Right atrium auricular region (tissue), 2 donors: ENCODE data around the gene CLDN22. TPM values are rescaled to one million over a fixed set of nuclear protein-coding genes. Genes with fewer than 3 reads are reported as not detected.

ENCODE experiments used
- DNase-seq: peaks from one replicate; pipeline ENCODE4 v3.0.0-alpha.2; 2019; ENCODE audit warnings: low spot score
- H3K27ac ChIP-seq, 2 donors: fragments of 200-600 bp; sonication (generic); 1 replicate in 1 of 2; 2 replicates in 1 of 2; pipeline ENCODE4 v1.5.1; 2016 to 2019
- H3K27me3 ChIP-seq, 2 donors: fragments of 200-600 bp; sonication (generic); one replicate each; pipeline versions ENCODE4 v1.5.1 to v1.6.0; 2017 to 2019
- H3K36me3 ChIP-seq: fragments of 200-600 bp; sonication (generic); one replicate; pipeline ENCODE4 v1.5.1; 2016
- H3K4me1 ChIP-seq, 2 donors: fragments of 200-600 bp; sonication (generic); one replicate each; pipeline versions ENCODE4 v1.5.1 to v1.6.0; 2017 to 2019
- H3K4me3 ChIP-seq, 2 donors: fragments of 200-600 bp; sonication (generic); 1 replicate in 1 of 2; 2 replicates in 1 of 2; pipeline ENCODE4 v1.5.1; 2017 to 2019; ENCODE audit warnings: mild to moderate bottlenecking in 1 of 2, moderate library complexity in 1 of 2
- H3K9me3 ChIP-seq, 2 donors: fragments of 200-600 bp; sonication (generic); one replicate each; pipeline ENCODE4 v1.5.1; 2019
- total RNA-seq, 2 donors: library from RNA; depleted of rRNA; stranded (reverse); fragments of >200 nt; gene quantifications; one replicate each; pipeline ENCODE4 v1.1.0, GENCODE V29; 2016
- TF ChIP-seq, protein P1 (sequence below), 2 donors: fragments of 200-600 bp; sonication (generic); IDR thresholded peaks; one replicate each; pipeline ENCODE4 v1.5.1; 2019; ENCODE audit warnings: antibody characterized with exemption in 2 of 2

Gene CLDN22
- total RNA-seq, 2 donors from 2014 or later: not detected

DNA sequence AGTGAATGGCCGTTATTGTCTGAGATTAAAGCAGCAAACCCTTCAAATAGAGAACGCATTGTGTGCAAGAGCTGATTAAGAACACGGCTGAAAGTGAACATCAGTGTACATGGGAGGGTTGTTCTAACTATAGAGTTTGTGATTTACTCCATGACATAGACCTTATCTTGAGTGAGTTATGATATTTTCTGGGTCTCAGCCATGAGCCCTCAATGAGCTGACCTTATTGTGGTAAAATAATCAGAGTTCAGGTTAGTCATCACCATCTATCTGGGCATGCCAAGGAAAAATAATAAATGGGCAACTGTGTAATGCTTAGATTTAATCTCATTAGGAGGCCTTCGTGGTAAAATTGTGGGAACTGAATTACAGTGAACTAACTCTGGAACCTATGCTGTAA lies 35.3 kb upstream of the CLDN22 start:
- no peaks in the 10 kb centered on the region for H3K27me3 ChIP-seq
- no peak overlapping the region for H3K4me3 ChIP-seq
- no peaks in the 10 kb centered on the region for H3K9me3 ChIP-seq
- TF ChIP-seq, protein P1, sequence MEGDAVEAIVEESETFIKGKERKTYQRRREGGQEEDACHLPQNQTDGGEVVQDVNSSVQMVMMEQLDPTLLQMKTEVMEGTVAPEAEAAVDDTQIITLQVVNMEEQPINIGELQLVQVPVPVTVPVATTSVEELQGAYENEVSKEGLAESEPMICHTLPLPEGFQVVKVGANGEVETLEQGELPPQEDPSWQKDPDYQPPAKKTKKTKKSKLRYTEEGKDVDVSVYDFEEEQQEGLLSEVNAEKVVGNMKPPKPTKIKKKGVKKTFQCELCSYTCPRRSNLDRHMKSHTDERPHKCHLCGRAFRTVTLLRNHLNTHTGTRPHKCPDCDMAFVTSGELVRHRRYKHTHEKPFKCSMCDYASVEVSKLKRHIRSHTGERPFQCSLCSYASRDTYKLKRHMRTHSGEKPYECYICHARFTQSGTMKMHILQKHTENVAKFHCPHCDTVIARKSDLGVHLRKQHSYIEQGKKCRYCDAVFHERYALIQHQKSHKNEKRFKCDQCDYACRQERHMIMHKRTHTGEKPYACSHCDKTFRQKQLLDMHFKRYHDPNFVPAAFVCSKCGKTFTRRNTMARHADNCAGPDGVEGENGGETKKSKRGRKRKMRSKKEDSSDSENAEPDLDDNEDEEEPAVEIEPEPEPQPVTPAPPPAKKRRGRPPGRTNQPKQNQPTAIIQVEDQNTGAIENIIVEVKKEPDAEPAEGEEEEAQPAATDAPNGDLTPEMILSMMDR (IDR thresholded peaks at IDR 0.05): no peak
- DNase-seq: no peak
- H3K36me3 ChIP-seq: no peaks in the 10 kb centered on the region
- no peak overlapping the region for H3K27ac ChIP-seq
- no peaks in the 10 kb centered on the region for H3K4me1 ChIP-seq

DNA sequence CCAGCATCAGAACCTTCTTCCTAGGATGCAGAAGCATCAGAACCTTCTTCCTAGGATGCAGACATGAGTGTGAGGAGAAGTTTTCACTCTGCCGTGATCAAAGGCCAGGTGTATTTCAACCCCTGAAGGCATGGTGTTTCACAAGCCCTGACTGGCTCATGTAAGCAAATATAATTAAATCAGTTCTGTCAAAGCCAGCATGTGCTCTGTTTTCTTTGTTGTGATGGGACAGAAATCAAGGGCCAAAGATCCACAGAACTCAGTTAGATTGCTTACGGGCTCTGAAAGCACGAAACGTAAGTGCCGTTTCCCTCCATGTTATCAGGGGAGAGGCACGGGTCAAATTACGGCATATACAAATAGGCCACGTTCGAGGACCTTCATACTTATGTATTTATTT lies 34.1 kb upstream of the CLDN22 start:
- H3K27me3 ChIP-seq: no peaks in the 10 kb centered on the region
- no peak overlapping the region for H3K27ac ChIP-seq
- H3K36me3 ChIP-seq: no peaks in the 10 kb centered on the region
- no peaks in the 10 kb centered on the region for H3K9me3 ChIP-seq
- no peaks in the 10 kb centered on the region for H3K4me1 ChIP-seq
- TF ChIP-seq, protein P1 (IDR thresholded peaks at IDR 0.05): no peak
- no peak for DNase-seq
- no peak overlapping the region for H3K4me3 ChIP-seq

DNA sequence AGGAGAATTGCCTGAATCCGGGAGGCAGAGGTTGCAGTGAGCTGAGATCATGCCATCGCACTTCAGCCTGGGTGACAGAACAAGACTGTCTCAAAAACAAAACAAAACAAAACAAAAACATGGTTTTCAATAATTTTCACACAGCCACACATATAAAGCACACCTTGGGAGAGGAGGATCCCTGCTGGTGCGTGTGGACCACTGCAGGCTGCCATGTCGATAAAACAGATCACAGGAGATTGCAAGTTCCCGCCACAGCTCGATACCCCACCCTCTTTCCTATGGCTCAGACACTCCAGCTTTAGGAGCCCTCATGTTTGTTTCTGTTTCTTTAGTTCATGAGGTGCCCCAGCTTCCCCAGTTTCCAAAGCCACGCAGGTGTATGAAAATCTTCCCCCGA lies 33.5 kb upstream of the CLDN22 start:
- Histone ChIP-seq H3K4me1 (no peaks in the 10 kb centered on the region), H3K9me3 (no peaks in the 10 kb centered on the region), H3K4me3 (no peak overlapping the region), H3K27me3 (no peaks in the 10 kb centered on the region), H3K36me3 (no peaks in the 10 kb centered on the region), H3K27ac (no peak overlapping the region)
- TF ChIP-seq, protein P1 (IDR thresholded peaks at IDR 0.05): no peak
- no peak for DNase-seq

DNA sequence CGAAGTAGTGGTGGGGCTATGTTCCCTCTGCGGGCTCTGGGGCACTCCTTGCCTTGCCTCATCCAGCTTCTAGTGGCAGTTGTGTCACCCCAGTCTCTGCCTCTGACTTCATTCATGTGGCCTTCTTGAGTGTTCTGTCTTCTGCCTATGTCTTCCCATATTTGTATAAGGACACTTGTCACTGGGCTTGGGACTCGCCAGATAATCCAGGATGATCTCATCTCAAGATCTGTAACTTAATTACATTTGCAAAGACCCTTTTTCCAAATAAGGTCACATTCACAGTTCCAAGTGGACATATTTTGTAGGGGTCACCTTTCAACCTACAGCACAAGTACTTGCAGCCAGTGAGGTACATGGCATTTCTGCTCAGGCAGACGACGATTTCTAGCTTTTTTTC lies 32.5 kb upstream of the CLDN22 start:
- Histone ChIP-seq H3K4me3 (no peak overlapping the region), H3K36me3 (no peaks in the 10 kb centered on the region), H3K9me3 (no peaks in the 10 kb centered on the region), H3K27ac (no peak overlapping the region), H3K4me1 (no peaks in the 10 kb centered on the region), H3K27me3 (no peaks in the 10 kb centered on the region)
- TF ChIP-seq, protein P1 (IDR thresholded peaks at IDR 0.05): no peak
- DNase-seq: no peak

DNA sequence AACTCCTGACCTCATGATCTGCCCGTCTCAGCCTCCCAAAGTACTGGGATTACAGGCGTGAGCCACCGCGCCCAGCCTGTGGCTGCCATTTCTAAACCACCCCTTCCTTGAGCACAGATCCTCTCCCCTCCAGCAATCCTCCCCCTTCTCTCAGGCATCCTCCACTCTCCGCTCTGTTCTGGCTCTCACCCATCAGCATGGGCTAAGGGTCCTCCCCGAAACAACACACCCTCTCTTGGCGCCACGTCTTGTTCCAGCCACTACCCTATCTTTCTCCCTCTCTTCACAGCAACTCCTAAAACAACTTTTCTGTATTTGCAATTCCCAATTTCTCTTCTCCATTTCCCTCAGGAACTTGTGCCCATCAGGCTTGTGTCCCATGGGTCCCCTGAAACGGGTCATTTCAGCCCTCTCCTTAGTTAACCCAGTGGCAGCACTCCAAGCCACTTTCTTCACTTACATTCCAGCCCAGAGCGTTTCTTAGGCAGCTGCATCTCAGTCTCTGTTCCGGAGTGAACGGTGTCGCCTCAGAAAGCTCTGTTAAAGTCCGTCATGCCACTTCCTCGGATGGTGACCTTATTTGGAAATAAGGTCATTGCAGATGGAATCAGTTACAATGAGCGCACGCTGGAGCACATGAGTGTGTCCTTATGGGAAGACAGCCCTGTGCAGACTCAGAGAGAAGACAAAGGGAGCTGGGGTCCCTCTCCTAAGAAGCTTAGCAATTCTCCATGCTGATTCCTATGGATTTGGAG lies 30.4 kb upstream of the CLDN22 start:
- Histone ChIP-seq H3K27me3 (no peaks in the 10 kb centered on the region), H3K4me1 (no peaks in the 10 kb centered on the region), H3K9me3 (no peaks in the 10 kb centered on the region), H3K36me3 (no peaks in the 10 kb centered on the region), H3K4me3 (no peak overlapping the region), H3K27ac (no peak overlapping the region)
- TF ChIP-seq, protein P1 (IDR thresholded peaks at IDR 0.05): no peak
- DNase-seq: no peak

DNA sequence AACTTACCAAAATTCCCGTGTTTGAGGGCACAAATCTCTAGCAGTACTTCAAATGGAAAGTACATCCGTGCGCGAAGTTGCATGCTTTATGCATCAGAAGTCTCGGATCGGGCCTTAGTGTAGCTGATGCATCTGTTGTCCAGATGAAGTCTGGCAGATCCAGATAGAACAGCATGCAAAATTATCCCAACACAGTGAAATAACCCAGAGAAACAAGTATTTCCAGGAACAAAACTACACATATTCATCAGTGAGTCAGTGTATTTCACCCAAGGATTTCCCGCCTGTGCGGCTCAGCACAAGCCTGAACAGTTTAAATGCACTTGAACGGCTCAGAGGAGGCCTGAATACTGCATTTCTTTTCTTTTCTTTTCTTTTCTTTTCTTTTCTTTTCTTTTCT lies 29.6 kb upstream of the CLDN22 start:
- Histone ChIP-seq H3K4me3 (no peak overlapping the region), H3K9me3 (no peaks in the 10 kb centered on the region), H3K4me1 (no peaks in the 10 kb centered on the region), H3K27ac (no peak overlapping the region), H3K27me3 (no peaks in the 10 kb centered on the region), H3K36me3 (no peaks in the 10 kb centered on the region)
- TF ChIP-seq, protein P1 (IDR thresholded peaks at IDR 0.05): no peak
- DNase-seq: no peak
